KG1 (cell line): Measurements from ENCODE around the gene CLSTN1.
"Not testable (repeated sequence)": the region's sequence is repeated elsewhere in the genome, so short reads cannot be mapped to it uniquely, and the experiment has no call there.

Source experiments
- DNase-seq: peaks from one replicate; lab custom pipeline; 2025; lab: John Stamatoyannopoulos, UW

Gene CLSTN1

GRCh38 chr1:9729523-9729922 lies 94.2 kb downstream of the CLSTN1 start:
- DNase-seq: no peak

- no peak for DNase-seq
These were observed 95.1 kb downstream of the CLSTN1 start for GRCh38 chr1:9728451-9729295.

- no peak for DNase-seq
These were observed 96.7 kb downstream of the CLSTN1 start for GRCh38 chr1:9726905-9727595.

- DNase-seq: no peak
These were observed 97.4 kb downstream of the CLSTN1 start for GRCh38 chr1:9726406-9726805.

- DNase-seq: peak; percentile 44
These were observed 98.9 kb downstream of the CLSTN1 start for GRCh38 chr1:9724706-9725476.

- no peak for DNase-seq
These were observed 99.8 kb downstream of the CLSTN1 start for GRCh38 chr1:9723926-9724325.

GRCh38 chr1:9723068-9723805 lies 100.5 kb downstream of the CLSTN1 start:
- DNase-seq: no peak

GRCh38 chr1:9722378-9722749 lies 101.4 kb downstream of the CLSTN1 start:
- no peak for DNase-seq

- DNase-seq: no peak
These were observed 102.0 kb downstream of the CLSTN1 start for GRCh38 chr1:9721606-9722377.

- no peak for DNase-seq
These were observed 102.8 kb downstream of the CLSTN1 start for GRCh38 chr1:9720785-9721605.

GRCh38 chr1:9719978-9720722 lies 103.6 kb downstream of the CLSTN1 start:
- no peak for DNase-seq

GRCh38 chr1:9718006-9718680 lies 105.6 kb downstream of the CLSTN1 start:
- peak; percentile 70 for DNase-seq

GRCh38 chr1:9717193-9718005 lies 106.4 kb downstream of the CLSTN1 start:
- peak; percentile 75 for DNase-seq

GRCh38 chr1:9716404-9717192 lies 107.2 kb downstream of the CLSTN1 start:
- DNase-seq: no peak

- DNase-seq: no peak
These were observed 108.1 kb downstream of the CLSTN1 start for GRCh38 chr1:9715536-9716226.

- DNase-seq: no peak
These were observed 109.5 kb downstream of the CLSTN1 start for GRCh38 chr1:9714257-9714718.

- DNase-seq: not testable (repeated sequence)
These were observed 111.0 kb downstream of the CLSTN1 start for GRCh38 chr1:9712767-9713166.
